VCaP (cell line): ENCODE measurements around the gene DGLUCY.

Experiments used
- H3K27ac ChIP-seq: fragments of 450-650 bp; 2 replicates; pipeline ENCODE4 v1.5.1; 2017
- CTCF ChIP-seq: fragments of 450-650 bp; conservative IDR thresholded peaks from 2 replicates; pipeline ENCODE4 v1.5.1; 2017; ENCODE audit warnings: mild to moderate bottlenecking, moderate library complexity

DGLUCY gene

GRCh38 chr14:91249841-91250616 is 136.2 kb downstream of the DGLUCY start:
- no peak for TF ChIP-seq CTCF
- peak overlapping the region; percentile 82 for H3K27ac ChIP-seq

GRCh38 chr14:91250912-91251311 is 137.0 kb downstream of the DGLUCY start:
- H3K27ac ChIP-seq, result peak overlapping the region; percentile 82

GRCh38 chr14:91252871-91253794 is 139.3 kb downstream of the DGLUCY start:
- TF ChIP-seq CTCF, result peak; percentile 22
- peak overlapping the region; percentile 75 for H3K27ac ChIP-seq

More at GRCh38 chr14:91250912-91251311, 137.0 kb downstream of the DGLUCY start:
- no peak for TF ChIP-seq CTCF

GRCh38 chr14:91253795-91254323 is 140.0 kb downstream of the DGLUCY start:
- H3K27ac ChIP-seq, result peak overlapping the region; percentile 75
- no peak for TF ChIP-seq CTCF

GRCh38 chr14:91254461-91254860 is 140.6 kb downstream of the DGLUCY start:
- TF ChIP-seq CTCF, result no peak
- H3K27ac ChIP-seq, result 0 out of 2 replicates have a peak overlapping the region, but pooled peaks have one; percentile 75

- no peak overlapping the region for H3K27ac ChIP-seq
- peak; percentile 13; the same call in 1 of the 2 replicates for TF ChIP-seq CTCF
These were observed 141.3 kb downstream of the DGLUCY start for GRCh38 chr14:91255026-91255695.

- no peak for TF ChIP-seq CTCF
These were observed 142.8 kb downstream of the DGLUCY start for GRCh38 chr14:91256661-91257060.

More at GRCh38 chr14:91256661-91257060, 142.8 kb downstream of the DGLUCY start:
- peak overlapping the region; percentile 5; the same call in 1 of the 2 replicates for H3K27ac ChIP-seq
